Right lobe of liver (tissue), 4 donors: ENCODE measurements around the gene PLXNA4.

Source experiments
- CTCF ChIP-seq, 4 donors: fragments of 200-600 bp in 3 of 4; fragments of 450-650 bp in 1 of 4; IDR thresholded peaks; one replicate each; pipeline versions ENCODE4 v1.5.1 to v1.8.0; 2016 to 2022; ENCODE audit warnings: antibody characterized with exemption in 4 of 4, mild to moderate bottlenecking in 2 of 4
- POLR2A ChIP-seq: fragments of 450-650 bp; IDR thresholded peaks from one replicate; pipeline ENCODE4 v1.6.1; 2017; ENCODE audit warnings: antibody characterized with exemption, mild to moderate bottlenecking
- donor health status: DM: no; HTN: no; CAD: no.
- donor health status: DM: no; HTN: no; CAD: no.
- donor health status: DM: no; HTN: yes; CAD: no.

- TF ChIP-seq CTCF (IDR thresholded peaks at IDR 0.05) (no peak), POLR2A (no peak)
These were observed 279.4 kb downstream of the PLXNA4 start for GRCh38 chr7:132296820-132297219.
